CD4-positive, alpha-beta memory T cell (primary cell): Measurements from ENCODE around the gene OR51Q1. TPM values are rescaled to one million over a fixed set of nuclear protein-coding genes. Genes with fewer than 3 reads are reported as not detected.

Source experiments
- CTCF ChIA-PET: fragments of 350-600 bp; sonication (Branson Sonifier 250); formaldehyde crosslinking; loops from one replicate; lab custom pipeline; 2021; ENCODE audit warnings: inconsistent platforms; ENCODE audit not compliant: partially characterized antibody; lab: Charles Lee
- POLR2A ChIA-PET: fragments of 350-600 bp; sonication (Branson Sonifier 250); formaldehyde crosslinking; loops from one replicate; lab custom pipeline; 2021; ENCODE audit not compliant: partially characterized antibody; lab: Charles Lee
- DNase-seq, 5 donors: peaks; one replicate each; pipeline versions ENCODE4 v3.0.0 to v3.0.0-alpha.2; 2020 to 2022; ENCODE audit warnings: mixed read lengths in 1 of 5
- H3K27ac ChIP-seq: one replicate; pipeline ENCODE4 v1.7.0; 2013; ENCODE audit warnings: low read depth, low read length
- H3K27me3 ChIP-seq: 2 replicates; pipeline ENCODE4 v1.7.0; 2013; ENCODE audit warnings: mild to moderate bottlenecking, low read length, moderate library complexity; ENCODE audit not compliant: insufficient read depth
- H3K36me3 ChIP-seq: 2 replicates; pipeline ENCODE4 v1.7.0; 2013; ENCODE audit warnings: mild to moderate bottlenecking, low read length, moderate library complexity; ENCODE audit not compliant: insufficient read depth
- H3K4me1 ChIP-seq: 2 replicates; pipeline ENCODE4 v1.7.0; 2013; ENCODE audit warnings: mild to moderate bottlenecking, low read length, moderate library complexity; ENCODE audit not compliant: insufficient read depth
- H3K4me3 ChIP-seq, 2 donors: one replicate each; pipeline ENCODE4 v1.7.0; 2013; ENCODE audit warnings: low read length in 2 of 2, mild to moderate bottlenecking in 1 of 2
- H3K9me3 ChIP-seq, 2 donors: one replicate each; pipeline ENCODE4 v1.7.0; 2013; ENCODE audit warnings: low read length in 2 of 2, control low read depth in 1 of 2; ENCODE audit not compliant: control insufficient read depth in 1 of 2
- H3K27ac Mint-ChIP-seq, 7 donors: one replicate each; pipeline ENCODE4 v1.8.0; 2020 to 2021; ENCODE audit warnings: mixed read lengths in 7 of 7, mild to moderate bottlenecking in 6 of 7, inconsistent platforms in 3 of 7, moderate library complexity in 3 of 7
- H3K27me3 Mint-ChIP-seq, 2 donors: one replicate each; pipeline ENCODE4 v1.8.0; 2020 to 2021; ENCODE audit warnings: mixed read lengths in 2 of 2
- H3K36me3 Mint-ChIP-seq, 2 donors: one replicate each; pipeline ENCODE4 v1.8.0; 2020 to 2021; ENCODE audit warnings: mixed read lengths in 2 of 2, inconsistent platforms in 1 of 2, mild to moderate bottlenecking in 1 of 2
- H3K4me1 Mint-ChIP-seq, 4 donors: one replicate each; pipeline ENCODE4 v1.8.0; 2020 to 2021; ENCODE audit warnings: mixed read lengths in 4 of 4, mild to moderate bottlenecking in 1 of 4
- H3K4me3 Mint-ChIP-seq, 8 donors: one replicate each; pipeline ENCODE4 v1.8.0; 2020 to 2021; ENCODE audit warnings: mixed read lengths in 8 of 8, mild to moderate bottlenecking in 7 of 8, moderate library complexity in 6 of 8, inconsistent platforms in 3 of 8
- H3K9me3 Mint-ChIP-seq, 8 donors: one replicate each; pipeline ENCODE4 v1.8.0; 2020 to 2021; ENCODE audit warnings: mixed read lengths in 8 of 8, mild to moderate bottlenecking in 5 of 8, inconsistent platforms in 3 of 8, moderate library complexity in 1 of 8
- intact Hi-C: fragments of 100-400 bp; cut with micrococcal nuclease; formaldehyde crosslinking; loops from one replicate; pipeline ENCODE4 v1.15.1; 2023
- polyA plus RNA-seq, 2 donors: library from polyadenylated mRNA; unstranded; fragments of 300-500 nt; fragmentation: Illumina TruSeq; gene quantifications; one replicate each; pipeline ENCODE4 v1.2.3, GENCODE V29; 2021
- total RNA-seq, 2 experiments: library from RNA; stranded (reverse); gene quantifications; one replicate each; pipeline ENCODE4 v1.2.3, GENCODE V29; 2021

OR51Q1 gene, protein sequence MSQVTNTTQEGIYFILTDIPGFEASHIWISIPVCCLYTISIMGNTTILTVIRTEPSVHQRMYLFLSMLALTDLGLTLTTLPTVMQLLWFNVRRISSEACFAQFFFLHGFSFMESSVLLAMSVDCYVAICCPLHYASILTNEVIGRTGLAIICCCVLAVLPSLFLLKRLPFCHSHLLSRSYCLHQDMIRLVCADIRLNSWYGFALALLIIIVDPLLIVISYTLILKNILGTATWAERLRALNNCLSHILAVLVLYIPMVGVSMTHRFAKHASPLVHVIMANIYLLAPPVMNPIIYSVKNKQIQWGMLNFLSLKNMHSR
- total RNA-seq, result not detected
- not detected for polyA plus RNA-seq

DNA sequence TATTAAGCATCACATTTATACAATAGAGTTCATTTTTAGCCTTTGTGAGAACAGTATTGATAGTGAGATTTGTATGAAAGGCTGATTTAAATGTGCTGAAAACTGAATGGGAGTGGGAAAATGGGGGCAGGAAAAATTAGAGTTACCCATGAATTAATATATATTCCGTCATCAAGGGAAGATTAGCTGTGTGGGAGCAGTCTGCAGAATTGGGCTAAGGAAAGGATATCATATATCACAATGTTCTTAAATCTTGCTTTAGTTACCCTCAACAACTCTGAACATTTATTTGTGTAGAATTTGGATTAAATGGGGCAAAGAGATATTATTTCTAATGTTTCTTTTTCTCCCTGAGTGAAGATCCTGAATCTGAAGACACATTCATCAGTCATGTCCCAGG lies at the start of gene OR51Q1:
Gene OR51Q1, plus strand, starts transcription at position 301 of the 400 bp plus-strand sequence. Its CDS starts 90 bp downstream, at position 391.
- Mint-ChIP-seq H3K4me3 (no peak within 1 kb of the TSS), H3K4me1 (peaks cover 0 to 2% (median 0%) of the 10 kb centered on the region in 4 donors), H3K9me3 (peaks cover 0 to 2% (median 0%) of the 10 kb centered on the region in 8 donors), H3K27me3 (peaks cover 3 to 6% of the 10 kb centered on the region in 2 donors), H3K36me3 (no peaks in the 10 kb centered on the region), H3K27ac (no peak within 1 kb of the TSS)
- no peaks in the 10 kb centered on the region for H3K9me3 ChIP-seq
- intact Hi-C loops, result no loop called here
- POLR2A ChIA-PET, result no interaction called here
- no peaks in the 10 kb centered on the region for H3K4me1 ChIP-seq
- DNase-seq, result no peak
- no peaks in the 10 kb centered on the region for H3K27me3 ChIP-seq
- no peak within 1 kb of the TSS for H3K4me3 ChIP-seq
- CTCF ChIA-PET, result no interaction called here
- no peak within 1 kb of the TSS for H3K27ac ChIP-seq
- no peaks in the 10 kb centered on the region for H3K36me3 ChIP-seq

DNA sequence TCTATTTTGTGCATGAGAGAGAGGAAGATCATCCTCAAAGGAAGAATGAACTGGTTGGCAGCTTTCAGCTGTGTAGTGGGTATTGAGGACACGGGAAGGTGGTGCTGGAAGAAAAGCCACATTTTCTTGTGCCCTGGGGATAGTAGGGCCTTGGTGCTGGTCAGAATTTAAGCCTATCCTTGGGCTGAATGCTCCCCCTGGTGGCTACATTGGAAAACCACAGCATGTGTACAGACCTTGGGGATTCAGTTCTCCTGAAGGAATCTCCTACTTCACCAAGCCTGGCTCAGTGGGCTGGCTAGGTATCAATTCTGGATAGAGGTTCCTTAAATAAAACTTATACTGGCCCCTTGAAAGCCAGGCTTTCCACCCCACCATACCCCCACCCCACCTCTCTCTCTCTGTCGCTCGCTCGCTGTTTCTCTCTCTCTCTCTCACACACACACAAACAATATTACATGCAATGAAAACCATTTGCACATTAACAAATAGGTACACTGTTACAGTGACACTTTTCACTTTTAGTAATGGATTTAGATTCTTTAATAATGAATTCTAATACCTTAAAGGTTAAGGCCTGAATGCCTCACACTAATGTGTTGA lies 41.1 kb upstream of the OR51Q1 start:
- no peaks in the 10 kb centered on the region for H3K36me3 ChIP-seq
- Mint-ChIP-seq H3K27me3 (peaks cover 0 to 4% of the 10 kb centered on the region in 2 donors), H3K36me3 (no peaks in the 10 kb centered on the region), H3K27ac (no peak overlapping the region), H3K4me1 (no peaks in the 10 kb centered on the region), H3K9me3 (peaks cover 0 to 6% (median 0%) of the 10 kb centered on the region in 8 donors), H3K4me3 (no peak overlapping the region)
- H3K4me1 ChIP-seq, result no peaks in the 10 kb centered on the region
- peak in 1 of 5 donors; percentile 4 for DNase-seq
- H3K4me3 ChIP-seq, result no peak overlapping the region
- ChIA-PET CTCF (no interaction called here), POLR2A (no interaction called here)
- no peaks in the 10 kb centered on the region for H3K27me3 ChIP-seq
- H3K27ac ChIP-seq, result no peak overlapping the region
- H3K9me3 ChIP-seq, result no peaks in the 10 kb centered on the region
- intact Hi-C loops, result no loop called here

DNA sequence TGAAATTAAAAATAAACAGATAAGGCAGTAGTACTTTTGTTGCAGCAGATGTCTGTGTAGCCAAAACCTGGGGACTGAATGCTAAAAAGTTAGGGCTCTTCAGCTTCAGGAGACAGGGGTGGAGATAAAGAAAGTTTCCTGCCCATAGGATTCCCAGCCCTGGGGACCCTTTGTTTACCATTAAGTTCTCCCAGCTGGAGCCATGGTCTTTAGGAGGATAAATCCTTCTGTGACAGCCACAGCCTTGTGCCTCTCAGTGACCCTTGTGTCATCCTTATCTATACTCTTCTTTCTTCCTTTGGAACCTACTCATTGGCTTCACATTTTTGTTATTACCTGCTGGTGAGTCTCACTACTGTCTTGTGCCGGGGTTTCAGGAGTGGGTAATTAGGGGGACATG lies 38.3 kb upstream of the OR51Q1 start, which contains the start of gene OR51M1:
Gene OR51M1, plus strand, starts transcription at position 237 of the 400 bp plus-strand sequence. CDS start 5,587 bp downstream, outside the sequence.
- H3K4me1 Mint-ChIP-seq, result no peaks in the 10 kb centered on the region
- H3K27me3 ChIP-seq, result no peaks in the 10 kb centered on the region
- POLR2A ChIA-PET, result no interaction called here
- intact Hi-C loops, result no loop called here
- H3K4me1 ChIP-seq, result no peaks in the 10 kb centered on the region
- no peak within 1 kb of the TSS for H3K27ac Mint-ChIP-seq
- no peaks in the 10 kb centered on the region for H3K36me3 ChIP-seq
- no peak for DNase-seq
- H3K36me3 Mint-ChIP-seq, result no peaks in the 10 kb centered on the region
- H3K27ac ChIP-seq, result no peak within 1 kb of the TSS
- CTCF ChIA-PET, result no interaction called here
- peaks cover 0 to 4% of the 10 kb centered on the region in 2 donors for H3K27me3 Mint-ChIP-seq
- H3K4me3 Mint-ChIP-seq, result no peak within 1 kb of the TSS
- H3K9me3 ChIP-seq, result no peaks in the 10 kb centered on the region
- no peak within 1 kb of the TSS for H3K4me3 ChIP-seq
- H3K9me3 Mint-ChIP-seq, result no peaks in the 10 kb centered on the region

DNA sequence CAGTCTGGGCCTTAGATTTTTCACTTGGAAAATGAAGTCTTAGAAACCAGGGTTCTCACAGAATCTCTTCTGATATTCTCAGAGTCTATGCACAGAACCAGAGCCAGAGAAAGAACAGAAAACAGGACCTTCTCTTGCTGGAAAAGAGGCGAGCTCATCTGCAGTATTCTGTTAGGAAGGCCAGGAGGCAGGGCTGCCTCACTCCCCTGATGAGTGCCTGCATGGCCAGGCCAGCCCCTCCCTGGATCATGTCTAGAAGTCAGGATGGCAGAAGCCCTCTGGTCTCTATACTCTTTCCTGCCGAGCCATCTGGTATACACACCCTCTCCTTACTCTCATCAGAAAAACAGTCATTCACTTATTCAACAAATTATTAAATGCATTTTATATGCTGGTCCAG lies 37.6 kb upstream of the OR51Q1 start:
- intact Hi-C loops, result no loop called here
- Mint-ChIP-seq H3K9me3 (no peaks in the 10 kb centered on the region), H3K36me3 (no peaks in the 10 kb centered on the region)

DNA sequence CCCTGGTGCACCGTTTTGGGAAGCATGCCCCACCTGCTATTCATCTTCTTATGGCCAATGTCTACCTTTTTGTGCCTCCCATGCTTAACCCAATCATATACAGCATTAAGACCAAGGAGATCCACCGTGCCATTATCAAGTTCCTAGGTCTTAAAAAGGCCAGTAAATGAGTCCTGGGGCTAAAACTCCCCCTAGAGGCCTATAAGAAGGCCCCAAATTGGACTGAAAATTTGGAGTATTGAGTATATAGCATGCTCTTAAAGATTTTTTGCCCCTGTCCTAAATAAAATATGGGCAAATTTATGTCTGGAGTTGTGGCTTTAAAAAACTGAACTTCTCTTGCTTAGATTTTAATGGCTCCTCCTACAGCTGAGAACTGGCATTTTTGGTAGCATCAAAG lies 31.7 kb upstream of the OR51Q1 start:
- Mint-ChIP-seq H3K4me1 (no peaks in the 10 kb centered on the region), H3K27me3 (peaks cover 0 to 1% of the 10 kb centered on the region in 2 donors), H3K4me3 (no peak overlapping the region), H3K9me3 (peaks cover 0 to under 1% (median 0%) of the 10 kb centered on the region in 8 donors), H3K27ac (no peak overlapping the region), H3K36me3 (no peaks in the 10 kb centered on the region)
- Histone ChIP-seq H3K36me3 (no peaks in the 10 kb centered on the region), H3K27me3 (no peaks in the 10 kb centered on the region), H3K4me3 (no peak overlapping the region), H3K9me3 (no peaks in the 10 kb centered on the region), H3K27ac (no peak overlapping the region), H3K4me1 (no peaks in the 10 kb centered on the region)
- POLR2A ChIA-PET, result no interaction called here
- intact Hi-C loops, result no loop called here
- no peak for DNase-seq
- CTCF ChIA-PET, result no interaction called here

More for the DNA sequence above, 37.6 kb upstream of the OR51Q1 start:
- ChIA-PET POLR2A (no interaction called here), CTCF (no interaction called here)
- H3K4me3 ChIP-seq, result no peak overlapping the region
- no peak for DNase-seq
- no peaks in the 10 kb centered on the region for H3K36me3 ChIP-seq
- H3K4me1 ChIP-seq, result no peaks in the 10 kb centered on the region
- no peak overlapping the region for H3K4me3 Mint-ChIP-seq
- H3K4me1 Mint-ChIP-seq, result no peaks in the 10 kb centered on the region
- H3K27me3 ChIP-seq, result no peaks in the 10 kb centered on the region
- H3K27ac ChIP-seq, result no peak overlapping the region
- H3K27me3 Mint-ChIP-seq, result peaks cover 0 to 4% of the 10 kb centered on the region in 2 donors
- H3K9me3 ChIP-seq, result no peaks in the 10 kb centered on the region
- H3K27ac Mint-ChIP-seq, result no peak overlapping the region

DNA sequence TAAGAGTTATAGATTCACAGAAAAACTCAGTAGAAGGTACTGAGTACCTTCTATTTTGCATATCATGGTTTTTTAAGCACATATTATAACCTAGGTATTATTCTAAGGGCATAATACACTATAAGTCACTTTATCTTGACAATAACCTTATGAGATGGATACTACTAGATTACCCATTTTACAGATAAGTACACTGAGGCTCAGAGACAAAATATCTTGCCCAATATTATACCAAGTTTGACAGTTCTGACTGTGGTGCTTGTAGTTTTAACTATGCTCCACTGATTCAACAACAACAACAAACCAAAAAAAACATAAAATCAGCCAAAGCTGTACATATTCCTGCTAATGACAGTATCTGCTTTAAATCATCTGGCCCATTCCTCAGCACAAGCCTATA lies 27.8 kb upstream of the OR51Q1 start:
- intact Hi-C loops, result no loop called here
- Mint-ChIP-seq H3K27ac (no peak overlapping the region), H3K4me3 (no peak overlapping the region), H3K36me3 (no peaks in the 10 kb centered on the region), H3K9me3 (peaks cover 0 to 4% (median 0%) of the 10 kb centered on the region in 8 donors), H3K27me3 (peaks cover 1 to 2% of the 10 kb centered on the region in 2 donors), H3K4me1 (no peaks in the 10 kb centered on the region)
- H3K27me3 ChIP-seq, result no peaks in the 10 kb centered on the region
- H3K9me3 ChIP-seq, result no peaks in the 10 kb centered on the region
- POLR2A ChIA-PET, result no interaction called here
- no peaks in the 10 kb centered on the region for H3K4me1 ChIP-seq
- DNase-seq, result no peak
- no peaks in the 10 kb centered on the region for H3K36me3 ChIP-seq
- H3K4me3 ChIP-seq, result no peak overlapping the region
- CTCF ChIA-PET, result no interaction called here
- no peak overlapping the region for H3K27ac ChIP-seq

DNA sequence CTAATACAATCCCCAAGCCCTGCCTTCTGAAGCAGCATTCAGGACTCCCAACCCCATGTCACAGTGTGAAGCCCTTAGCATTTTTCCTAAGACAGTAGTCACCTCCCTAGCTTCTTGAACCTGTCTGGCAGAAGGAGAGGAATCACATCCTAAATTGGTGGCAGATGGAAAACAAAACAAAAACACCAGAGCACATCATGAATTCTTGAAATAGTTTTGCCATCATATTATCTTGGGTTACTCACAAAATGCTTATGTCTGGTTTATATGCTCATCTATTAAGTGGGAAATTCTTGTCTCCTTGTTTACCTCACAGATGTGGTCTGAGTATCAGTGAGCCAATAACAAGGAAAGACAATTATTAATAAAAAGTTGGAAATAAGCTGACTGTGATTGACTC lies 23.0 kb upstream of the OR51Q1 start:
- Histone ChIP-seq H3K36me3 (no peaks in the 10 kb centered on the region), H3K27me3 (no peaks in the 10 kb centered on the region), H3K27ac (no peak overlapping the region), H3K4me3 (no peak overlapping the region), H3K9me3 (no peaks in the 10 kb centered on the region), H3K4me1 (no peaks in the 10 kb centered on the region)
- Mint-ChIP-seq H3K4me3 (no peak overlapping the region), H3K36me3 (no peaks in the 10 kb centered on the region), H3K27ac (no peak overlapping the region), H3K9me3 (peaks cover 0 to 9% (median 1%) of the 10 kb centered on the region in 8 donors), H3K4me1 (no peaks in the 10 kb centered on the region), H3K27me3 (peaks cover 1 to 5% of the 10 kb centered on the region in 2 donors)
- no peak for DNase-seq
- ChIA-PET CTCF (no interaction called here), POLR2A (no interaction called here)
- intact Hi-C loops, result no loop called here
